Measurements from ENCODE around the gene MGAT2. TPM values are rescaled to one million over a fixed set of nuclear protein-coding genes. Genes with fewer than 3 reads are reported as not detected.

Gene MGAT2
- total and polyA plus RNA-seq, 9 of the 15 experiments (the other 6 are each of a cell fraction or from before 2014, with no cell fraction given) = 0.03 to 33.3 (median 24.6) TPM; not detected in 1

- TF ChIP-seq CLOCK (CRISPR knock-in tag; IDR thresholded peaks at IDR 0.05; ENCODE audit: borderline replicate concordance) = no peak
- TF ChIP-seq NR2F6 (CRISPR knock-in tag; IDR thresholded peaks at IDR 0.05) = no peak
- TF ChIP-seq, protein P1, sequence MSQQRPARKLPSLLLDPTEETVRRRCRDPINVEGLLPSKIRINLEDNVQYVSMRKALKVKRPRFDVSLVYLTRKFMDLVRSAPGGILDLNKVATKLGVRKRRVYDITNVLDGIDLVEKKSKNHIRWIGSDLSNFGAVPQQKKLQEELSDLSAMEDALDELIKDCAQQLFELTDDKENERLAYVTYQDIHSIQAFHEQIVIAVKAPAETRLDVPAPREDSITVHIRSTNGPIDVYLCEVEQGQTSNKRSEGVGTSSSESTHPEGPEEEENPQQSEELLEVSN (IDR thresholded peaks at IDR 0.05; ENCODE audit: borderline replicate concordance in 1 of 2, extremely low read depth in 1 of 2, insufficient read depth in 1 of 2, insufficient read length in 1 of 2, low read depth in 1 of 2, low read length in 1 of 2, poor library complexity in 1 of 2, severe bottlenecking in 1 of 2) = peak in 1 of 2 experiments; percentile 76
Observed at GRCh38 chr14:49620182-49621113, at the start of gene MGAT2, which contains the start of gene RPL36AL (continued).

GRCh38 chr14:49574038-49574437, 46.6 kb upstream of the MGAT2 start:
- no TSS peak for BruUV-seq (replicated peaks)
- FAIRE-seq = no peak
- CTCF ChIA-PET (ENCODE audit: low intra/inter-chr PET ratio) = no interaction called here

More at GRCh38 chr14:49574038-49574437, 46.6 kb upstream of the MGAT2 start:
- no peak overlapping the region for H3K4me2 ChIP-seq (ENCODE audit: insufficient read depth, low read length)
- H3K9ac ChIP-seq (ENCODE audit: insufficient read depth in 1 of 2, low read depth in 2 of 2, low read length in 2 of 2) = no peak overlapping the region
- ATAC-seq = no peak
- WGBS (ENCODE audit: insufficient coverage, low coverage, missing lambda C conversion rate) = 81% methylated on average over 5 of the region's 5 CpGs
- DNase-seq (ENCODE audit: extremely low read depth in 1 of 4, low spot score in 3 of 4) = no peak
- H2AFZ ChIP-seq (ENCODE audit: low read depth, low read length) = no peak overlapping the region
- TF ChIP-seq ZNF316 (IDR thresholded peaks at IDR 0.05) (peak; percentile 28; the same call in 1 of the 2 replicates), MTF1 (CRISPR knock-in tag; IDR thresholded peaks at IDR 0.05; ENCODE audit: borderline replicate concordance) (no peak)
- H3K9me3 ChIP-seq (replicated peaks; ENCODE audit: control insufficient read depth, insufficient read depth, low read depth, low read length) = no peaks in the 10 kb centered on the region
- H3K4me3 ChIP-seq = no peak overlapping the region
- in situ Hi-C loops (cut with MboI) = no loop called here
- H3K27me3 ChIP-seq (ENCODE audit: control insufficient read depth in 2 of 2, insufficient read depth in 2 of 2, low read length in 2 of 2) = no peaks in the 10 kb centered on the region
- H4K20me1 ChIP-seq (replicated peaks; ENCODE audit: control insufficient read depth, insufficient read depth, low read length) = no peaks in the 10 kb centered on the region
- intact Hi-C loops (cut with micrococcal nuclease) = no loop called here
- peaks cover 22% of the 10 kb centered on the region for H3K36me3 ChIP-seq (ENCODE audit: control insufficient read depth, insufficient read depth, low read length)
- peaks cover 3% of the 10 kb centered on the region for H3K9me1 ChIP-seq (ENCODE audit: control insufficient read depth, insufficient read depth, low read length)
- no peak overlapping the region for H3K27ac ChIP-seq (ENCODE audit: extremely low read depth, low read depth, low read length)
- H3K4me1 ChIP-seq (replicated peaks in 1 of 2; ENCODE audit: control insufficient read depth in 2 of 2, insufficient read depth in 2 of 2, low read length in 2 of 2) = no peaks in the 10 kb centered on the region
- H3K79me2 ChIP-seq (ENCODE audit: control insufficient read depth, insufficient read depth, low read length) = no peaks in the 10 kb centered on the region; the same call in 2 of the 3 replicates
- POLR2A ChIA-PET = no interaction called here

Measured in K562 (cell line).